Thoracic aorta (tissue), 2 donors: ENCODE results near the gene PLPPR2. TPM values are rescaled to one million over a fixed set of nuclear protein-coding genes. Genes with fewer than 3 reads are reported as not detected.

ENCODE experiments used
- ATAC-seq: fragments of 150-250 bp; one replicate; pipeline ENCODE4 v1.8.0; 2017; ENCODE audit warnings: low read depth; ENCODE audit not compliant: insufficient number of reproducible peaks, low FRiP score
- DNase-seq: peaks from one replicate; pipeline ENCODE4 v3.0.0-alpha.2; 2020; ENCODE audit warnings: low spot score
- H3K27ac ChIP-seq, 2 donors: fragments of 200-600 bp; sonication (generic); 1 replicate in 1 of 2; 2 replicates in 1 of 2; pipeline ENCODE4 v1.5.1; 2016; ENCODE audit warnings: mild to moderate bottlenecking in 2 of 2, moderate library complexity in 2 of 2
- H3K27me3 ChIP-seq: fragments of 200-600 bp; sonication (generic); replicated peaks from 2 replicates; pipeline ENCODE4 v1.6.0; 2016; ENCODE audit warnings: mild to moderate bottlenecking; ENCODE audit not compliant: insufficient read depth
- H3K36me3 ChIP-seq: fragments of 200-600 bp; sonication (generic); one replicate; pipeline ENCODE4 v1.5.1; 2016
- H3K4me1 ChIP-seq, 2 donors: fragments of 200-600 bp; sonication (generic); 1 replicate in 1 of 2; 2 replicates in 1 of 2; pipeline versions ENCODE4 v1.5.1 to v1.6.0; 2016; ENCODE audit warnings: low read depth in 2 of 2, mild to moderate bottlenecking in 1 of 2; ENCODE audit not compliant: control insufficient read depth in 1 of 2
- H3K4me3 ChIP-seq: fragments of 200-600 bp; sonication (generic); 2 replicates; pipeline ENCODE4 v1.5.1; 2016; ENCODE audit warnings: mild to moderate bottlenecking
- H3K9me3 ChIP-seq: fragments of 200-600 bp; sonication (generic); 2 replicates; pipeline ENCODE4 v1.5.1; 2016
- total RNA-seq, 2 donors: library from RNA; depleted of rRNA; stranded (reverse); fragments of >200 nt; gene quantifications; one replicate each; pipeline versions ENCODE4 v1.1.0 to v1.2.3, GENCODE V29; 2016
- TF ChIP-seq, protein P1 (sequence below): fragments of 200-600 bp; sonication (generic); IDR thresholded peaks from one replicate; pipeline ENCODE4 v1.5.1; 2019; ENCODE audit warnings: antibody characterized with exemption

PLPPR2 gene
- total RNA-seq, 2 donors from 2014 or later, result 55.7 to 69.7 TPM

DNA sequence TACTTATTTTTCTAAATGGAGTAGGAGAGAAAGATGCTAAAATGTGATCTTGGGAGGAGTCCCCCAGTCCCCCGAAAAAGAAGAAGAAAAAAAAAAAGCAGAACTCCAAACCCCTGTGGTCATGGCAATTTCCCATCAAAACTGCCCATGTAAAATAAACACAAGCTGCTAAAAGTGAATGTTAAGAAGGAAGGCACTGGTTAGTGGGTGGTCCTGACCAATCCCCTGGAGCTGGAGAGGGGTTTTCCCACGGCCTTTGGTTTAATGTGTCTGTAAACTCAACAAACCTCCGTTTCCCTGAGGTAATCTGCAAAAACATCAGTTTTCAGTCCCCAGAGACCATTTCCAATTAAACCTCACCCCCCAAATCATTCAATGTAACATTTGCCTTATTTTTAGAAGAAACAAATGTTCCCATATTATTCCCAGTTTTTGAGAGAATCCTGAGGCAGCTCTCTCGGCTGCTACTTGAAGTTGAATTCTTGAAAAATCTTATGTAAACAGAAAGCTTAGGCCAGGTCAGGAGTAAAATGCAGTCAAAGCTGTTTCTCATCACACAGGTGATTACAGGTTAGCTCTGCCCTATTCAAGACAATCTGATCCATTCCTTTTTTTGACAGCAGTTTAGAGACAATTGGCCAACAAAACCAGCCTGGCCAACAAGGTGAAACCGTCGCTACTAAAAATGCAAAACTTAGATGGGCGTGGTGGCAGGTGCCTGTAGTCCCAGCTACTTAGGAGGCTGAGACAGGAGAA is 32.8 kb upstream of the PLPPR2 start:
- H3K4me1 ChIP-seq, result peaks cover 10 to 14% of the 10 kb centered on the region in 2 donors
- H3K4me3 ChIP-seq, result no peak overlapping the region
- TF ChIP-seq, protein P1, sequence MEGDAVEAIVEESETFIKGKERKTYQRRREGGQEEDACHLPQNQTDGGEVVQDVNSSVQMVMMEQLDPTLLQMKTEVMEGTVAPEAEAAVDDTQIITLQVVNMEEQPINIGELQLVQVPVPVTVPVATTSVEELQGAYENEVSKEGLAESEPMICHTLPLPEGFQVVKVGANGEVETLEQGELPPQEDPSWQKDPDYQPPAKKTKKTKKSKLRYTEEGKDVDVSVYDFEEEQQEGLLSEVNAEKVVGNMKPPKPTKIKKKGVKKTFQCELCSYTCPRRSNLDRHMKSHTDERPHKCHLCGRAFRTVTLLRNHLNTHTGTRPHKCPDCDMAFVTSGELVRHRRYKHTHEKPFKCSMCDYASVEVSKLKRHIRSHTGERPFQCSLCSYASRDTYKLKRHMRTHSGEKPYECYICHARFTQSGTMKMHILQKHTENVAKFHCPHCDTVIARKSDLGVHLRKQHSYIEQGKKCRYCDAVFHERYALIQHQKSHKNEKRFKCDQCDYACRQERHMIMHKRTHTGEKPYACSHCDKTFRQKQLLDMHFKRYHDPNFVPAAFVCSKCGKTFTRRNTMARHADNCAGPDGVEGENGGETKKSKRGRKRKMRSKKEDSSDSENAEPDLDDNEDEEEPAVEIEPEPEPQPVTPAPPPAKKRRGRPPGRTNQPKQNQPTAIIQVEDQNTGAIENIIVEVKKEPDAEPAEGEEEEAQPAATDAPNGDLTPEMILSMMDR, result no peak
- H3K27me3 ChIP-seq, result no peaks in the 10 kb centered on the region
- no peak overlapping the region for H3K27ac ChIP-seq
- H3K36me3 ChIP-seq, result peaks cover 11% of the 10 kb centered on the region
- ATAC-seq (no peak), DNase-seq (no peak)
- no peaks in the 10 kb centered on the region for H3K9me3 ChIP-seq

DNA sequence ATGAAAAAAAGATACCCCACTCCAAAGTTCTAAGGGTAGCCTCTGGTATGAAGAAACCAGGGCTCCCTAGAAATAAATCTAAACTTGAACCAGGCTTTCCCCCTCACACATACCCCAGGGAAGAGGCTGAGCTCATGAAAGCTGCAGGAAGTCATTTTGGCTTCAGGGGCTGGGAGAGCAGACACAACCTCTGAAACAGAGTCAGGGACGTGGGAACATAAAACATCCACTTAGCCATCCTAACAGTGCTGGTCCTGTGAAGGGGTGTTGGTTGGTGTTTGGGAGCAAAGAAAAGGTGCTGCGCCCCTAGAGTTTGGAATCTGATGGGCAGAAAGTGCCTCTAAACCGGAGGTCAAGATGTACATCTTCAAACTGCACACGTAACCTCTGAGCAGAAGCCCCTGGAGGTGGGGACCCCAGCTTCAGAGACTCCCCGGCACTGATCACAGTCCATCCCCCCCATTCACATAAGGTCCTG is 31.6 kb upstream of the PLPPR2 start:
- TF ChIP-seq, protein P1, result no peak
- Histone ChIP-seq H3K9me3 (no peaks in the 10 kb centered on the region), H3K4me3 (peak overlapping the region; percentile 51), H3K4me1 (peaks cover 10 to 14% of the 10 kb centered on the region in 2 donors), H3K27me3 (no peaks in the 10 kb centered on the region), H3K36me3 (peaks cover 12% of the 10 kb centered on the region), H3K27ac (peak overlapping the region; percentile 34 to 87)
- ATAC-seq (no peak), DNase-seq (no peak)

- no peaks in the 10 kb centered on the region for H3K9me3 ChIP-seq
- peak overlapping the region; percentile 34 to 87 for H3K27ac ChIP-seq
- peak; percentile 75 for ATAC-seq
- TF ChIP-seq, protein P1, result no peak
- no peaks in the 10 kb centered on the region for H3K27me3 ChIP-seq
- peak; percentile 33 for DNase-seq
- peaks cover 10 to 14% of the 10 kb centered on the region in 2 donors for H3K4me1 ChIP-seq
- H3K36me3 ChIP-seq, result peaks cover 16% of the 10 kb centered on the region
- peak overlapping the region; percentile 51 for H3K4me3 ChIP-seq
Measured at GRCh38 chr19:11324079-11324661, 31.1 kb upstream of the PLPPR2 start.

GRCh38 chr19:11324748-11325389 is 30.4 kb upstream of the PLPPR2 start:
- Histone ChIP-seq H3K27me3 (no peaks in the 10 kb centered on the region), H3K4me1 (peaks cover 10 to 14% of the 10 kb centered on the region in 2 donors), H3K27ac (peak overlapping the region; percentile 34 to 87), H3K9me3 (no peaks in the 10 kb centered on the region), H3K36me3 (peaks cover 21% of the 10 kb centered on the region), H3K4me3 (no peak overlapping the region)
- TF ChIP-seq, protein P1, result no peak
- no peak for ATAC-seq
- DNase-seq, result no peak

DNA sequence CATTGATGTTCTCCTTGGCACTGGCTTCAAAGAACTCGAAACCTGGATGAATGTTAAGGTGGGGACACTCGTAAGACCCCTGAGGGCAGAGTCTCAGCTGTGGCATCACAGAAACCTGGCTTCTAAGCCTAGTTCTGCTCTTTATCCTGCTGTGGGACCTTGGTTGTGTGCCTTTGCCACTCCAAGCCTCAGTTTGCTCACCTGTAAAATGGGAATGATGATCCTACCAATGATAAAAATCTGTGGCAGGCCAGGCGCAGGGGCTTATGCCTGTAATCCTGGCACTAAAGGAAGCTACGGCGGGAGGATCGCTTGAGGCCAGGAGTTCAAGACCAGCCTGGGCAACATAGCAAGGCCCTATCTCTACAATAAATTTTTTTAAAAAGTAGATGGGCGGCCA is 29.7 kb upstream of the PLPPR2 start:
- TF ChIP-seq, protein P1, result no peak
- Histone ChIP-seq H3K27ac (no peak overlapping the region), H3K27me3 (no peaks in the 10 kb centered on the region), H3K4me1 (peaks cover 10 to 14% of the 10 kb centered on the region in 2 donors), H3K9me3 (no peaks in the 10 kb centered on the region), H3K36me3 (peaks cover 23% of the 10 kb centered on the region), H3K4me3 (no peak overlapping the region)
- DNase-seq (no peak), ATAC-seq (no peak)
